ENCODE results near the gene TRA2B.
A peak's percentile ranks its signal among the peaks of the same experiment; 100 is the strongest.

TRA2B gene

GRCh38 chr3:185954366-185954723, 16.5 kb upstream of the TRA2B start:
- DNase-seq (ENCODE audit: low read depth in 4 of 4, low spot score in 1 of 4): no peak

- DNase-seq (ENCODE audit: low read depth in 4 of 4, low spot score in 1 of 4): no peak
Observed at GRCh38 chr3:185950728-185951127, 12.9 kb upstream of the TRA2B start.

DNA sequence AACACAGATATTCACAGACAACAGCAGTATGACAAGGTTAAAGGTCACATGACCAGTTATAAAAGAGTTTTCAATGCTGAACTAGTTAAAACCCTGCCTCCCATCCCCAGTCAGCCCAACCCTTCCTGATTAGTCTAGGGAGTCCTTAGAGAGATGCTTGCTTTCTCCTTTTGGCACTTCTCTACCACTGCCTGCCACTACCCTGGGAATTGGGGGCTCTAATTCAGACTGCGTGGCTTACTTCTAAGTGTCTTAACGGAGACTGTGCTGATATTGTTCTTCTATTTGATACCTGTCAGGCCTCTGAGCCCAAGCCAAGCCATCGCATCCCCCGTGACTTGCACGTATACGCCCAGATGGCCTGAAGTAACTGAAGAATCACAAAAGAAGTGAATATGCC, 11.7 kb upstream of the TRA2B start:
- DNase-seq (ENCODE audit: low read depth in 4 of 4, low spot score in 1 of 4): no peak

DNA sequence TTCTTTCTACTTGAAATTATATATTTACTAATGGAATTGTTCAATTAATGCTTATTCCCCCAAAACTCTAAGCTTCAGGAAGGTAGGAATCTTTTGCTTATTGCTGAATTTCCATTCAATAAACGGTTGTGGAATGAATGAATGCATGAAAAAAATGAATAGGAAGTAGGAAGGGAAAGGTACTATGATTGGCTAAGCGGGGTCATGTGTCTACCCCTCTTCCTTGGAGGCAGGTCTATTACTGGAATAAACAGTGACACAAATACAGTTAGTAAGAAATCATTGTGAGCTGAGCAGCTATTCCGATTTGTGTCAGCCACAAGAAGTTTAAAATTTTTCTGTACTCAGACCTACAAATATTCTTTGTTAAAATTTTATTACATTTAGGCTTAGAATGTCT, 10.5 kb upstream of the TRA2B start:
- no peak for DNase-seq (ENCODE audit: low read depth in 4 of 4, low spot score in 1 of 4)

DNA sequence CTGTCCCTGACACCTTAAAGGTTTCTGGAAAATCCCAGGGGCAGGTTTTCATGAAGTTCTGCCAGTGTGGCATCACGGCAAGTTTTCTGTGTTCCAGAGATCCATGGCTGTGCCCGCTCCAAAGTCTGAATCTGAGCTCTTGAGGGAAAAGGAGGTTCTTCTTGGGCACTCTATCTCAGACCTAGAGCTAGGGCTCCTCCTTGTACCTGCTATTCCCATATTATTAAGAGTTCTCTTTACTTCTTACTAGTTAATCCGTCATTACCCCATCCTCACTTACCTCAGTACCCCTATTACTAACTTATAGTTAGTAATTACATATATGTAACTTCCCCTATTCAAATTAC, 5.9 kb upstream of the TRA2B start:
- no peak for DNase-seq (ENCODE audit: low read depth in 4 of 4, low spot score in 1 of 4)

- DNase-seq (ENCODE audit: low read depth in 4 of 4, low spot score in 1 of 4): peak; percentile 49 to 72 (median 68)
Observed at GRCh38 chr3:185942907-185943759, 5.3 kb upstream of the TRA2B start.

DNA sequence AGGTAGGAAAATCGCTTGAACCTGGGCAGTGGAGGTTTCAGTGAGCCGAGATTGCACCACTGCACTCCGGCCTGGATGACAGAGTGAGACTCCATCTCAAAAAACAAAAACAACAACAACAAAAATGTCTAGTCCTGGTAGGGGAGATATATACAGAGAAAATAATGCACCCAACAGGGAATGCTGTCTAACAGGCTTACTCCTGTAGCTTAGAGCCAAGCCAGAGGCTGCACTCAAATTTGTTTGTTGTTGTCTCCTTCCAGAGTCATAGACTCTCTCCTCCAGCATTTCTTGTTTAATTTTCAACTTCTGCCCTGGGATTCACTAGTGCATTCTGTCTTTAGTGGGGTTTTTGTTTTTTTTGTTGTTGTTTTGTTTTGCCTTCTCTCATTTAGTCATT, 4.6 kb upstream of the TRA2B start:
- DNase-seq (ENCODE audit: low read depth in 4 of 4, low spot score in 1 of 4): no peak

DNA sequence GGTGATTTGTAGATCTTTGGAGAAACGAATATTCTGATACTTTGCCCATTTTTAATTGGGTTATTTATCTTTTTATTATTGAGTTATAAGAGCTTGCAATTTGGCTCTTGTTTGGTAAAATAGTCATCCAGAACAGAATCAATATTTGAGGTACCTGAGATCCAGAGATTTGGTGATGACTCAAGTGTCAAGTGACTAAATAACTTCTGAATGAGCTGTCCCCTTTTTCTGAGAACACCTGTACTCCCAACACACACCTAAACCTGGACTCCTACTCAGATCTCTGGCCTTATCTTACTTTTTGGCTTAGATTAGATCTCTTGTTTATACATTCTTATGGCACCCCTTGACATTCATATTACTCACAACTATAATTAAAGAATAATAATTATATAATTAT, 3.1 kb upstream of the TRA2B start:
- no peak for DNase-seq (ENCODE audit: low read depth in 4 of 4, low spot score in 1 of 4)

DNA sequence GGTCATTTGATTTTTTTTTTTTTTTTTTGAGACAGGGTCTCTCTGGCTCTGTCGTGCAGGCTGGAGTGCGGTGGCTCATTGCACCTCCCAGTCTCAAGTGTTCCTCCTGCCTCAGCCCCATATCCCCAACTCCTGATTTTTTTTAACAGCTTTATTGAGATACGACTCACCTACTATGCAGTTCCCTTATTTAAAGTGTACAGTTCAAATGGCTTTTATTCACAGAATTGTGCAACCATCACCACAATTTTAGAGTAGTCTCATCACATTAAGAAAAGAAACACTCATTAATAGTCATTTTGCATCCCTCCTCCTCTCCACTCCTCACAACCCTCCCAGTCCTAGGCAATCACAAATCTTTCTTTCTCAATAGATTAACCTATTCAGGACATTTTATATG, 1.9 kb upstream of the TRA2B start:
- no peak for DNase-seq (ENCODE audit: low read depth in 4 of 4, low spot score in 1 of 4)

DNA sequence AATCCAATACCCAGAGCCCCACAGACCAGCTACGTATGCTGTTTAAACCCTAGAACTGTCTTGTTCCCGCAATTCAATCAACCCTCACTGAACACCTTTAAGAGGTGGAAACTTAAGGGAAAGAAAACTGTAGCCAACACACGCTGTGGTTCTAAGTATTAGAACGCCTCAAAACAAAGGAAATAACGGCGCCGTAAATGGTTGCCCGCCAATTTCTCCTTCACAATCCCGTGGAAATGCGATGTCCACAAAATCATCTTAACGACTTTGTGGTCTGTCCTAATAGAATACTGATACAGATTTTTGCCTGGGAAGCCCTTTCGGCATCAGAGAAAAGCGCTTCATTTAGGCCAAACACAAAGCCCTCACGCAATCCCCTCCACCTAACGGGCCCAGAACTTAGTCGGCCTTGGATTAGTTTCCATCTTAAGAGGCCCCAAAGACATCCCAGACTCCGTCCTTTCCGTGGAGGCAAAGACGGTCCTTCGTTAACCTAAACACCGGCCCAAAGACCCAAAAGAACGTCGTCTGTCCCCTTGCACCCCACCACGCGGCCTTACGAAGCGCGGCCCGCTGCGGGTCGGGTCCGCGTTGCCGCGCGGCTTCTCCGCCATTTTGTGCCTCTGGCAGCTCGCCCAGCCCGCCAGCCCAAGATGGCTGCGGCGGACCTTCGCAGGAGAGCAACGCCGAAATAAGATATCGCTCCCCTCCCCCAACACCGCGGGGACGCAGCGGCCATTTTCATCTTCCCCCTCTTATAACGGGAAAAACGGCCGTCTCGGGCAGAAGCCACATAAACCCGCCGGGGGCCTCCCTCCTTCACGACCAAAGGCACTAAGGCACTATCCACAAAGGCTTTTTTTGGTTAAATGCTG, 763 bp downstream of the TRA2B start:
- peak; percentile 72 to 83 (median 81) for DNase-seq (ENCODE audit: low read depth in 4 of 4, low spot score in 1 of 4)

- DNase-seq (ENCODE audit: low read depth in 4 of 4, low spot score in 1 of 4): no peak
Observed at GRCh38 chr3:185936273-185936629, 1.6 kb downstream of the TRA2B start.

- no peak for DNase-seq (ENCODE audit: low read depth in 4 of 4, low spot score in 1 of 4)
Observed at GRCh38 chr3:185935465-185936272, 2.1 kb downstream of the TRA2B start.

DNA sequence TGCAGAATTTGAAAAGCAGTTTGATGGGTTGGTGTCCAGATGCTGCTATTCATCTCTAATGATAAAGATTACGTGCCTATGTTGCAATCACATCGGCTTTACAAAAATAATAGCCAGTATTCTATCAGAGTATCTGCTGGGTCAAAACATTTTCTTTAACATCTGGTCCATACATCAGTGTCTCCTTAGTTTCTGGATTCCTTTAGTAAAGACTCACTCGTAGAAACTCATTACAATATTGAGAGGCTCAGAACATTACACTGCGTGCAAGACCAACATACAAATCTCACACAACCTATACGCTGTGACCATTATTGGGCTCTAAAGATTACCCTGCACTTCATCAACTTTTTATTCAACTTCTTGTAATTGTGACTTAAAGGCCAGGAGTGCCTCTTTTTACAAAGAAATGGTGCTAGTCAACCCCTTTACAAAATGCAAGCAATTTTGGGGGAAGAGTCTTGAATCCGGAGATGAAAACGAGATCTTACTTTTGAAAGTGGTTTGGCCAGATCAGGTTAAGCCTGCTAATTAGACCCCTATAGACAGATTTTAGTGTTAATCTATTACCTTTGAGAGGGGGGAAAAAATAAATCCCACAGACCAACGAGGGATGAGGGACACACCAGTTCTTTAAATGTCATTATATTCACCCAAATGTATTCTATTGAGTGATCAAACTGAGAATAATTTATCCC, 2.9 kb downstream of the TRA2B start:
- no peak for DNase-seq (ENCODE audit: low read depth in 4 of 4, low spot score in 1 of 4)

DNA sequence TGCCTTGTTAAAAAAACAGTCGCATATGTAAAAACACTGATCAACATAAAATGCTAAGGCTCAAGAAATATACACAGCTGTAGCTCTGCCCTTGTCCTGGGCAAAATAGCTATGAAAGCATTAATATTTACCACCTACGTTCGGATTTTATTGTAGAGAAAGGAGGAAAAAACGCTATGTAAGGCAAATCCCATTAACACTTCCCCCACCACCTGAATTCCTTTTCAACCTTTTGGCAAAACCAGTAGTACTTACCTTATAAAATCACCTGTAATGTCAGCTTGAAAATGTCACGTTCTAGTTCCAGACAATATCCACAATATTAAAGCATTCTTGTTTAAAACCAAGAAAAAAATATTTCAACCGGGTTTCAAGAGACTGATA, 3.6 kb downstream of the TRA2B start:
- no peak for DNase-seq (ENCODE audit: low read depth in 4 of 4, low spot score in 1 of 4)

GRCh38 chr3:185933374-185934173, 4.2 kb downstream of the TRA2B start:
- DNase-seq (ENCODE audit: low read depth in 4 of 4, low spot score in 1 of 4): no peak

- DNase-seq (ENCODE audit: low read depth in 4 of 4, low spot score in 1 of 4): no peak
Observed at GRCh38 chr3:185931777-185932612, 5.8 kb downstream of the TRA2B start.

DNA sequence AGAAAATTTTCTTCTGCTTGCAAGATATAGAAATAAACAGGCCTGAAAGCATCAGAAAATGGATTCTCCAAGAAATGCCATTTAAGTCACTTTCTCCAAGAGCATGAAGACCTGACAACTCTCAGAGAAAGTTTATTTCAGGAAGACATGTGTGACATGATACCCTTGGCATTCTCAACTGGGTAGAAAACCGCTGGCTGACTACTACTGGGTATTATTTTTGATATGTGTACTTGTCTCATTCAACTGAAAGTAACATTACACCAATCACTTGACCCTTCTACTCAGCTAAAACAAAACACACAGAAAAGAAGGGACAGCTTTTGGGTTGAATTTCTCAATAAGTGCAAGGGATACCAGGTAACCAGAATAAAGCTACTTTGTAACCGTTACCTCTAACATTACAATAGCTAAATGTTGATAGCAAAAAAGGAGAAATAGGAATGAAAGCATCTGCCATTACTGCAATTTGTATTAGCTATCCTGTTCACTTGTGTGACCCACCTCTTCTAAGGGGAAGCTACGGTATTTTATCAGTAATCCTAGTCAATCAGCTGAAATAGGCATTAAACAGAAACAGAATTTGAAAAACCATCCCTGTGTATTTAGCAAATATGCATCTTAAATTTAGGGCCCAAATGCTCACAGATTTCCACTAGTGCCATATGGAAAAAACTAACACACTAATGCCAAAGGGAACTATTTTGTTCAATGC, 7.3 kb downstream of the TRA2B start:
- no peak for DNase-seq (ENCODE audit: low read depth in 4 of 4, low spot score in 1 of 4)

DNA sequence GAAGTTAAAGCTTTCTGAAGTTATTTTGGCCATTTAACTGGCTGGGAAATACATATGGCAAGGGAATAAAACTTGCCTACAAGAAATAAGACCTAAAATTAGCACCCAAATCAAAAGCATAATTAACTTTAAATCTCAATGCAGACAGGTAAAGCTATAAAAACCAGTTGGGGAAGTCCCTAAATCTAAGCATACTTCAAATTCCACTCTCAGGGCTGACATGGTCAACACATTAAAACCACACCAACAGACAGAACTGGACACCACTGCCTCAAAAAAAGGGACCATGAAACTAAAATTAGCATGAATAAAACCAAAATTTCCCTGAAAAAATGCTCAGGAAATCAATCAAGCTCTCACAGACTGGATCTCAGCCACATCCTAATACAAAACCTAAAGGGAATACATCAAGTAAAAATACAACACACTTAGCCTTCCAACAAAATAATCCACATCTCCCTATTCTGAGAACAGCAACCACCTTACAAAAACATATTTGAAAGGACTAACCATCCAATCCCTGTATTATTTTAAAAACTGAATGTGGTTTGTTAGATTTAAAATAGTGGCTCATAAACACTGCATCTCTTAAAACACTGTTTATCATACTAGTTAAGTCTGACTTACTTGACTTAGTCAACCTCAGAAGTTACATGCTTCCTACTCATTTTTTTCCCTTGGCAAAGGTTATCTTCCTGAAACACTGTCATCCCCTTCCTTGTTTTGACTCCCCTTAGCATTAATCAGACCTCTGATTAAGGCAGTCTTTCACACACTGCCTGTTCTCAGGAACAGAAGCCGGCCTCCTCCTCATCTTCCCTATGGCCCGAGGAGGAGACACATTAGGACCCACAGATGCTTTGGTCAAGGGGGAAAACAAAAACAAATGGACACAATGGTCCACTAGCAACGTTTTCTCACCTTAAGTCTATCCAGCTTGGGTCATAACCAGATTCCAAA, 8.3 kb downstream of the TRA2B start:
- DNase-seq (ENCODE audit: low read depth in 4 of 4, low spot score in 1 of 4): no peak
